OCI-LY1 (cell line): ENCODE data around the gene DPEP2NB.
A peak's percentile ranks its signal among the peaks of the same experiment; 100 is the strongest.

Source experiments
- H2AFZ ChIP-seq: fragments of 200-600 bp; sonication (generic), shearing (Covaris generic); 2 replicates; pipeline ENCODE4 v1.6.0; 2014; ENCODE audit warnings: antibody characterized with exemption, mild to moderate bottlenecking, low read length
- H3F3A ChIP-seq: fragments of 200-600 bp; sonication (generic), shearing (Covaris generic); 2 replicates; pipeline ENCODE4 v1.6.0; 2014; ENCODE audit warnings: mild to moderate bottlenecking, antibody characterized with exemption, low read length, moderate library complexity; ENCODE audit not compliant: insufficient read depth
- H3K27ac ChIP-seq: fragments of 200-600 bp; sonication (generic); 2 replicates; pipeline ENCODE4 v1.5.1; 2014; ENCODE audit warnings: low read length, mixed run types, mild to moderate bottlenecking, low read depth; ENCODE audit not compliant: poor library complexity, severe bottlenecking
- H3K27me3 ChIP-seq: fragments of 200-600 bp; sonication (generic); 2 replicates; pipeline ENCODE4 v1.6.0; 2014; ENCODE audit warnings: antibody characterized with exemption, mild to moderate bottlenecking, low read length, moderate library complexity; ENCODE audit not compliant: insufficient read depth
- H3K36me3 ChIP-seq: fragments of 200-600 bp; sonication (generic); 2 replicates; pipeline ENCODE4 v1.6.1; 2014; ENCODE audit warnings: mild to moderate bottlenecking, antibody characterized with exemption, low read length, moderate library complexity, mixed read lengths; ENCODE audit not compliant: insufficient read depth
- H3K4me1 ChIP-seq: fragments of 200-600 bp; sonication (generic); 2 replicates; pipeline ENCODE4 v1.5.1; 2014; ENCODE audit warnings: mild to moderate bottlenecking, low read length, moderate library complexity; ENCODE audit not compliant: insufficient read depth, severe bottlenecking
- H3K4me2 ChIP-seq: fragments of 200-600 bp; sonication (generic), shearing (Covaris generic); 2 replicates; pipeline ENCODE4 v1.6.1; 2014; ENCODE audit warnings: low read length
- H3K4me3 ChIP-seq: fragments of 200-600 bp; sonication (generic); 2 replicates; pipeline ENCODE4 v1.5.1; 2014; ENCODE audit warnings: low read length, low read depth, mild to moderate bottlenecking, mixed read lengths; ENCODE audit not compliant: poor library complexity, severe bottlenecking
- H3K79me2 ChIP-seq: fragments of 200-600 bp; shearing (Covaris generic); 2 replicates; pipeline ENCODE4 v1.6.1; 2016; ENCODE audit warnings: mixed run types, low read length, mixed read lengths; ENCODE audit not compliant: insufficient read depth
- H3K9ac ChIP-seq: fragments of 200-600 bp; sonication (generic), shearing (Covaris generic); 2 replicates; pipeline ENCODE4 v1.6.1; 2014; ENCODE audit warnings: mild to moderate bottlenecking, low read length, mixed read lengths
- H3K9me2 ChIP-seq: fragments of 200-600 bp; sonication (generic), shearing (Covaris generic); 2 replicates; pipeline ENCODE4 v1.6.1; 2014; ENCODE audit warnings: low read depth, mild to moderate bottlenecking, low read length, mixed read lengths
- H3K9me3 ChIP-seq: fragments of 200-600 bp; shearing (Covaris generic); 2 replicates; pipeline ENCODE4 v1.6.1; 2014; ENCODE audit warnings: low read length, mixed read lengths
- H4K20me1 ChIP-seq: fragments of 200-600 bp; sonication (generic), shearing (Covaris generic); 2 replicates; pipeline ENCODE4 v1.6.0; 2016; ENCODE audit warnings: mild to moderate bottlenecking, low read length; ENCODE audit not compliant: insufficient read depth
- EZH2 ChIP-seq: fragments of 200-600 bp; sonication (generic), shearing (Covaris generic); IDR thresholded peaks from 2 replicates; pipeline ENCODE4 v1.8.0; 2017; ENCODE audit warnings: borderline replicate concordance, mixed run types, mild to moderate bottlenecking, antibody characterized with exemption, low read length, moderate library complexity, mixed read lengths
- TF ChIP-seq, protein P1 (sequence below): fragments of 200-600 bp; sonication (generic), shearing (Covaris generic); IDR thresholded peaks from 2 replicates; pipeline ENCODE4 v1.5.1; 2017; ENCODE audit warnings: mild to moderate bottlenecking, antibody characterized with exemption, low read length, moderate library complexity, mixed read lengths

The DPEP2NB gene, protein sequence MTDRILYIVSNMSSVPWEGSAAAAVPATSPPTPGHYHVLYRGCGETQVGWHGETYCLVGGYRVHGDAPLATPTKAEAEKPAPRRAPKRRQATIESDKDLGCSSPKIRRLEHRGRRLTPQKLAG

DNA sequence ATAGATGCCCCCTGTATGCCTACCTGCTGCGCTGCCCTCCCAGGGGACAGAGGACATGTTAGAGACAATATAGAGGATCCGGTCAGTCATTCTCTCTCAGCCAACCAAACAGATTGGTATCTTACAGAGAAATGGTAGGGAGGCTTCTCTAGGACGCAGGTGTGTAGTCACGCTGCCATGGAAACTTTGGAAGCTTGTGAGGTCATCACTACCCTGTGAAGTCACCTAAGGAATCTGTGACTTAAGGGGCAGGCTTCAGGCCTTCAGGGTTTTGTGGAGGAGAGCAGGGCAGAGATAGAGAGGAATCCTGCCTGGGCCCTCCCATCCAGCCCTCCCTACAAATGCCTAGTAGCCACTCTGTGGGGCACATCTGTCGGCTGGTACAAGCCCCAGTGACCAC is at the start of gene DPEP2NB:
DPEP2NB (minus strand) TSS at position 231 of the 400 bp plus-strand sequence; CDS start at position 90, 141 bp downstream.
- H3K27me3 ChIP-seq, result no peaks in the 10 kb centered on the region
- no peaks in the 10 kb centered on the region for H3K9me2 ChIP-seq
- peaks cover 6% of the 10 kb centered on the region for H3K4me1 ChIP-seq
- no peaks in the 10 kb centered on the region for H3K9me3 ChIP-seq
- no peak within 1 kb of the TSS for H3K4me3 ChIP-seq
- no peak within 1 kb of the TSS for H2AFZ ChIP-seq
- H3K27ac ChIP-seq, result no peak within 1 kb of the TSS
- H3F3A ChIP-seq, result no peaks in the 10 kb centered on the region
- H4K20me1 ChIP-seq, result no peaks in the 10 kb centered on the region
- no peaks in the 10 kb centered on the region for H3K79me2 ChIP-seq
- H3K9ac ChIP-seq, result no peak within 1 kb of the TSS
- H3K36me3 ChIP-seq, result no peaks in the 10 kb centered on the region; the same call in 1 of the 2 replicates
- no peak within 1 kb of the TSS for H3K4me2 ChIP-seq
- TF ChIP-seq, protein P1, sequence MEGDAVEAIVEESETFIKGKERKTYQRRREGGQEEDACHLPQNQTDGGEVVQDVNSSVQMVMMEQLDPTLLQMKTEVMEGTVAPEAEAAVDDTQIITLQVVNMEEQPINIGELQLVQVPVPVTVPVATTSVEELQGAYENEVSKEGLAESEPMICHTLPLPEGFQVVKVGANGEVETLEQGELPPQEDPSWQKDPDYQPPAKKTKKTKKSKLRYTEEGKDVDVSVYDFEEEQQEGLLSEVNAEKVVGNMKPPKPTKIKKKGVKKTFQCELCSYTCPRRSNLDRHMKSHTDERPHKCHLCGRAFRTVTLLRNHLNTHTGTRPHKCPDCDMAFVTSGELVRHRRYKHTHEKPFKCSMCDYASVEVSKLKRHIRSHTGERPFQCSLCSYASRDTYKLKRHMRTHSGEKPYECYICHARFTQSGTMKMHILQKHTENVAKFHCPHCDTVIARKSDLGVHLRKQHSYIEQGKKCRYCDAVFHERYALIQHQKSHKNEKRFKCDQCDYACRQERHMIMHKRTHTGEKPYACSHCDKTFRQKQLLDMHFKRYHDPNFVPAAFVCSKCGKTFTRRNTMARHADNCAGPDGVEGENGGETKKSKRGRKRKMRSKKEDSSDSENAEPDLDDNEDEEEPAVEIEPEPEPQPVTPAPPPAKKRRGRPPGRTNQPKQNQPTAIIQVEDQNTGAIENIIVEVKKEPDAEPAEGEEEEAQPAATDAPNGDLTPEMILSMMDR, result no peak
- no peak for TF ChIP-seq EZH2

DNA sequence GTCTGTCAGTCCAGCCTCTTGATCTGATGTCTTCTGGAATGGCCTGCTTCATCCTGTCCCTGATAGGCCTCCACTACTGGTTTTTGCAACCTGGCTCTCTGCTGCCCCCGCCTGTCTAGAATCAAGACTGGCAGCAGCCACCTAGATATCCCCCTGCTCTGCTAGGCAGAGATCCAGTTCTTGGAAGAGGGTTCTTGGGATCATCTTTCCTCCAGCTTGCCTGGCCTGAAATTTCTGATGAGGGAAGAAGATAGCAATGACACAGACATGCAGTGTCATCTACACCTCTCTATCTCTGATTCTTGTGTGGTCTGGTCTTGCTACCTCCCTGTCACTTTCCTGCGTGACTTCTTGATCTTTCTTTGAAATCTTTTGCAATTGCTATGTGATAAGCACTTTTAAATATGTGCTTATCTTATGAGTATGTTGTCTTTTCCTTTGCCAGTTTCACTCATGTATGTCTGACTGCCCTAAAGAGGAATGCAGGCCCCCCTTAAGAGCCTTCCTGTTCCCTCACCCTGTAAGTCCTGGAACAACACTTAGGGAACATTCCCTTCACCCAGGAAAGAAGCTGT is 49.2 kb upstream of the DPEP2NB start:
- no peaks in the 10 kb centered on the region for H3K9me2 ChIP-seq
- H3K79me2 ChIP-seq, result no peaks in the 10 kb centered on the region
- H3K27me3 ChIP-seq, result no peaks in the 10 kb centered on the region
- H3K27ac ChIP-seq, result no peak overlapping the region
- H2AFZ ChIP-seq, result no peak overlapping the region
- H3K9ac ChIP-seq, result no peak overlapping the region
- peaks cover under 1% of the 10 kb centered on the region for H3K4me1 ChIP-seq
- no peak for TF ChIP-seq EZH2
- TF ChIP-seq, protein P1, result peak; percentile 88
- H3K4me3 ChIP-seq, result no peak overlapping the region
- no peak overlapping the region for H3K4me2 ChIP-seq
- peaks cover 46% of the 10 kb centered on the region; the same call in 1 of the 2 replicates for H3K36me3 ChIP-seq
- H3K9me3 ChIP-seq, result no peaks in the 10 kb centered on the region
- no peaks in the 10 kb centered on the region for H4K20me1 ChIP-seq
- H3F3A ChIP-seq, result no peaks in the 10 kb centered on the region

DNA sequence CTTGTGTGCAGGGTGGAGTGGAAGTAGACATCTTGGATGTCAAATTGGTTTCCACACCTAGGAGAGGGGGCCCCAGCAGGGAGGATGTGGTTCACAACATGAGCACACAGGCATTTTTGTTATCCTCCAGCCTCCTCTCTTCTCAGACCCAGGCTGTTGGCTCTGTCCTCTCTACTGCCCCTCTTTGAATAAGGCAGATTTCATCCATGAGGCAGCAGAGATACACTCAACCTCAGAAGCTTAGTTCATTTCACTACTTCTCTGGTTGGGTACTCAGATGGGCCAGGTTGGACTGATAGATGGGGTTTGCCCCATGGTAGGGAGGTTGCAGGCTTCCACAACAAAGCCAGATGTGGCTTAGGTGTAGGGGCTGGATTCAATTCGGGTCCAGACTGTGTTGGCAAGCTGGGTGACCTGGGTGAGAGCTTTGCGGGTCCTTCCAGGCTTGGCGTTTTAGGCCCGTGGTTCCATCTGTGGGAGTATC is 47.2 kb upstream of the DPEP2NB start:
- Histone ChIP-seq H3K27me3 (no peaks in the 10 kb centered on the region), H3K36me3 (peaks cover 43% of the 10 kb centered on the region; the same call in 1 of the 2 replicates), H3K9me3 (no peaks in the 10 kb centered on the region), H3K4me3 (no peak overlapping the region), H2AFZ (no peak overlapping the region), H3K79me2 (no peaks in the 10 kb centered on the region), H3K27ac (no peak overlapping the region), H3K4me1 (no peaks in the 10 kb centered on the region), H3K9ac (no peak overlapping the region), H3F3A (no peaks in the 10 kb centered on the region), H4K20me1 (no peaks in the 10 kb centered on the region), H3K4me2 (no peak overlapping the region), H3K9me2 (no peaks in the 10 kb centered on the region)
- TF ChIP-seq, protein P1, result no peak
- TF ChIP-seq EZH2, result no peak
